ENCODE data around the gene EDC3.

- TF ChIP-seq CTCF (IDR thresholded peaks at IDR 0.05), result no peak
- no peak for TF ChIP-seq POLR2A (IDR thresholded peaks at IDR 0.05)
- TF ChIP-seq EP300 (IDR thresholded peaks at IDR 0.05), result no peak
Observed at GRCh38 chr15:74609938-74610301, 85.9 kb downstream of the EDC3 start.
